SU-DHL-6 (cell line): ENCODE data around the gene FKBP5.

ENCODE experiments used
- CTCF ChIP-seq: fragments of 200-600 bp; sonication (generic); IDR thresholded peaks from one replicate; pipeline ENCODE4 v1.5.1; 2017; ENCODE audit warnings: antibody characterized with exemption, mild to moderate bottlenecking, low read length, moderate library complexity; ENCODE audit not compliant: insufficient read depth, poor library complexity, severe bottlenecking
- EZH2phosphoT487 ChIP-seq: fragments of 200-600 bp; sonication (generic), shearing (Covaris generic); conservative IDR thresholded peaks from 2 replicates; pipeline ENCODE4 v1.6.1; 2018; ENCODE audit warnings: mild to moderate bottlenecking, antibody characterized with exemption, low read length, moderate library complexity, mixed read lengths

DNA sequence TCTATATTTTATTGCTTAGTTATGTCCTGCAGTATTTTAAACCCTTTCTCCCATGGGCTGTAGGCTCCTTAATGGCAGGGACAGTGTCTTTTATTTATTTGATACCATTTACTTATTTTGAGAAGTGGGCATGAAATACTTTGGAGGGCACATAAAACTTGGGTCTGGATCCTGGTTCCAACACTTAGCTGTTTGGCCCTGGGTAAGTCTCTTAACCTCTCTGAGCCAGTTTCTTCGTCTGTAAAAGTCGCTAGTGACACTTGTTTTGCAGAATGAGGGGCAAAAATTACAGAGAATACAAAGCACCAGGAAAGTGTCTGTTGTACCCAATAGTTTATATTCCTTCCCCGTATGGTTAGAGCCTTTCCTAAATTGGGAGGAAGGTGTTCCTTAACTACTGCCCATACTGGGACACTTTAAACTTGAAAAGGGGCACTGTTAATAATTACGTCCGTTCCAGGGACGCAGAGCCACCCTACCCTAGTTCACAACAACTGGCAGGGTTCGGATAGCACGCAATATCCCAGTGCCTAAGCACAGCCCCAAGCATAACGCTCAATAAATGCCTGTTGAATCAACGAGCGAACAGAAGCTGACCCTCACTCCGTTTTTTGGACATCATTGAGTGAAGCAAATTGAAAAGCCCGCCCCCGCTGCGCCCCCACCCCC lies 42.2 kb upstream of the FKBP5 start:
- TF ChIP-seq CTCF: no peak
- no peak for TF ChIP-seq EZH2phosphoT487
